RWPE1 (cell line): ENCODE data around the gene ADAMTS13.

Experiments used
- CTCF ChIA-PET: fragments of 350-600 bp; sonication (Branson Sonifier 250); formaldehyde crosslinking; extraction: SDS; loops from one replicate; lab custom pipeline; 2021; lab: Yijun Ruan, JAX
- POLR2A ChIA-PET: fragments of 400-600 bp; formaldehyde crosslinking; extraction: SDS; loops from one replicate; lab custom pipeline; 2020; ENCODE audit warnings: antibody characterized with exemption; ENCODE audit not compliant: low non-redundant PET; lab: Yijun Ruan, JAX
- DNase-seq: peaks from one replicate; pipeline ENCODE4 v3.0.0; 2012; ENCODE audit warnings: low spot score
- H3K27ac ChIP-seq: fragments of 450-650 bp; 2 replicates; pipeline ENCODE4 v1.5.1; 2017
- TF ChIP-seq, protein P1 (sequence below): fragments of 450-650 bp; conservative IDR thresholded peaks from 2 replicates; pipeline ENCODE4 v1.5.1; 2017; ENCODE audit warnings: low read depth, mild to moderate bottlenecking

Gene ADAMTS13

DNA sequence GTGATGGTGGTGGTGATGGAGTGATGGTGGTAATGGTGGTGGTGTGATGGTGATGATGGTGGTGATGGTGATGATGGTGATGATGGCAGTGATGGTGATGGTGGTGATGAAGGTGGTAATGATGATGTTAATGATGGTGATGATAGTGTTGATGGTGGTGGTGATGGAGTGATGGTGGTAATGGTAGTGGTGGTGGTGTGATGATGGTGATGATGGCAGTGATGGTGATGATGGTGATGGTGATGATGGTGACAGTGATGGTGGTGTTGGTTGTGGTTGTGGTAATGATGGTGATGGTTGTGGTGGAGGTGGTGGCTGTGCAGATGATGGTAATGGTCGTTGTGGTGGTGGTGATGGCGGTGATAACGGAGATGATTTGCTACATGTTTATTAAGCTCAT is 38.7 kb upstream of the ADAMTS13 start:
- no peak for DNase-seq
- ChIA-PET CTCF (interaction anchor here (0.8 kb wide), 1 partner anchor 96 kb away, joined by 3 read pairs; no protein-coding TSS in a partner anchor), POLR2A (no interaction called here)
- H3K27ac ChIP-seq: no peak overlapping the region
- TF ChIP-seq, protein P1, sequence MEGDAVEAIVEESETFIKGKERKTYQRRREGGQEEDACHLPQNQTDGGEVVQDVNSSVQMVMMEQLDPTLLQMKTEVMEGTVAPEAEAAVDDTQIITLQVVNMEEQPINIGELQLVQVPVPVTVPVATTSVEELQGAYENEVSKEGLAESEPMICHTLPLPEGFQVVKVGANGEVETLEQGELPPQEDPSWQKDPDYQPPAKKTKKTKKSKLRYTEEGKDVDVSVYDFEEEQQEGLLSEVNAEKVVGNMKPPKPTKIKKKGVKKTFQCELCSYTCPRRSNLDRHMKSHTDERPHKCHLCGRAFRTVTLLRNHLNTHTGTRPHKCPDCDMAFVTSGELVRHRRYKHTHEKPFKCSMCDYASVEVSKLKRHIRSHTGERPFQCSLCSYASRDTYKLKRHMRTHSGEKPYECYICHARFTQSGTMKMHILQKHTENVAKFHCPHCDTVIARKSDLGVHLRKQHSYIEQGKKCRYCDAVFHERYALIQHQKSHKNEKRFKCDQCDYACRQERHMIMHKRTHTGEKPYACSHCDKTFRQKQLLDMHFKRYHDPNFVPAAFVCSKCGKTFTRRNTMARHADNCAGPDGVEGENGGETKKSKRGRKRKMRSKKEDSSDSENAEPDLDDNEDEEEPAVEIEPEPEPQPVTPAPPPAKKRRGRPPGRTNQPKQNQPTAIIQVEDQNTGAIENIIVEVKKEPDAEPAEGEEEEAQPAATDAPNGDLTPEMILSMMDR: no peak

DNA sequence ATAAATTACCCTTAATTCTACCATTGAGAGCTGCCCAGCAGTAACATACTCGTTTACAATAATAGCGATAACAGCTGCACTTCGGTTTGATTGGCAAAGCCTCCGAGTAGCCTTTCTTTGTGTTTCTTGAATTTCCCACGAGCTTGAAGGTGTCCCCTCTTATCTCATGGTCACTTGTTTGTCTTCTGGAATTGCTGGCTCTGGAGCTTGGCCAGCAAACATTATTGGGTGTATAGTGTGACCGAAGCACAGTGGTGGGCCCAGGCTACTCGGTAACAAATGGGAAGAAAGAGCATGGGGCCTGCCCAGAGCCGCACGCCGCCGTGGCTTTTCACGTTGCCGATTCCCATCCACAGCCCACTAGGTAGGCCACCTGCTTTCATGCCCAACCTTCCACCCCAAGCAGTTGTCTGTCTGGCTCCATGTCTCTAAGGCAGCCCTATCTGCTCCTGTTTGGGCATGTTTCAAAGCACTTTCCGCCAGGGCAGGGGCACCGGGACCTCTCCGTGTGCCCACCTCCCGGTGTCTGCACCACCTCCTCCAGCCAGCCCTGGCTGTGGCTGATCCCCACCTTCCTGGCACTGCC is 37.3 kb upstream of the ADAMTS13 start:
- ChIA-PET CTCF (interaction anchor here (0.6 kb wide), 1 partner anchor 97 kb away, joined by 4 read pairs; no protein-coding TSS in a partner anchor), POLR2A (no interaction called here)
- H3K27ac ChIP-seq: no peak overlapping the region
- TF ChIP-seq, protein P1: no peak
- DNase-seq: no peak

DNA sequence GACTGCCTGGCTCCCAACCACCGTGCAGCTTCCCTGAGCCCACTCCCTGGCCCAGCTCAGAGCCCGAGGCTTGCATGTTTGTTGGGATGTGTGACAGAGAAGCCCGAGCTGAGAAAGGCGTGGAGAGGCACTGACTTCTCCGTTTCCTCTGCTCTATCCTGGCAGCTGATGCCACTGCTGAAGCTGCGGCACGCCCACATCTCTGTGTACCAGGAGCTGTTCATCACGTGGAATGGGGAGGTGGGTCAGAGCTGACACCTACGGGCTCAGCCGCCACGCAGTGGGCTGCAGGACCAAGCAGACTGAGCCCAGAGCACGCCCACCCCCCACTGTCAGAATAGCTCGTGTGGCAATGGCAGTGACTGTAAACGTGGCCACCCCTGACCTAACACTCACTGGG is 36.7 kb upstream of the ADAMTS13 start:
- POLR2A ChIA-PET: no interaction called here
- CTCF ChIA-PET: no interaction called here
- DNase-seq: no peak
- no peak overlapping the region for H3K27ac ChIP-seq
- TF ChIP-seq, protein P1: no peak

DNA sequence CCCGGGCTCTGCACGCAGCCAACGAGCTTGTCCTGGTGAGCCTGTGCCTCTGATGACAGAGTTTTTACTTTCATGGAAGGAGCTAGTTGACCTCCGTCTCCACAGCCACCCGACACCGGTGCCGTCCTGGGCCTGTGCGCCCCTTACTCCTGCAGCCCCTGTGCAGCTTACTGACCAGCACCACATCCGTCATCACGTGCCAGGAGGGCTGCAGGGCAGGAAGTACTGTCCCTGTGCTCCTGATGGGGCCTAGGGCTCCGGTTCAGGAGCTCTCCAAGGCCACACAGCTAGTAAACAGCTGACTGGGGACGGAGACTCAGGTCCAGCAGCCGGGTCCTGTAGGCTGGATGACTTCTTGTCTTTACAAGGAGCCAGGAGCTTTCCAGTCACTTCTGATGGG is 35.8 kb upstream of the ADAMTS13 start:
- TF ChIP-seq, protein P1: no peak
- POLR2A ChIA-PET: no interaction called here
- H3K27ac ChIP-seq: no peak overlapping the region
- DNase-seq: no peak
- CTCF ChIA-PET: interaction anchor here (0.5 to 1.5 kb wide), 3 partner anchors 9 to 44 kb away, joined by 3 to 5 read pairs (median 4); no protein-coding TSS in a partner anchor

DNA sequence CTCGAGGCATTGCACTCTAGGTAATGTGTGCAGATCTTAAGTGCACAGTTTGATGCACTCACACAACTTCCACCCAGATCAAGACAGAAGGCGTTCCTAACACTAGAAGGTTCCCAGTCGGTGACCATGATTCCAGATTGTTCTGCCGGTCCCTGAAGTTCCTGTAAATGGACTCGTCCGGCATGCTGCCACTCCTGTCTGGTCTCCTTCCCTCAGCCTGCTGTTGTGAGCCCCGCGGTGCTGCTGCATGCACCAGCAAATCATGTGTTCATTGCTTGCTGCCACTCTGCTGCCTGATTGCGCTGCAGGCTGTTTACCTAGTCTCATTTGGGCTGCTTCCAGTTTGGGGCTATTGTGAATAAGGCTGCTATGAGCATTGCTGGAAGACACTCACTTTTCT is 34.5 kb upstream of the ADAMTS13 start:
- ChIA-PET CTCF (interaction anchor here (0.6 to 1.5 kb wide), 2 partner anchors 17 to 274 kb away, joined by 4 to 5 read pairs; no protein-coding TSS in a partner anchor), POLR2A (no interaction called here)
- peak; percentile 61 for DNase-seq
- TF ChIP-seq, protein P1: no peak
- peak overlapping the region; percentile 1; the same call in 1 of the 2 replicates for H3K27ac ChIP-seq

DNA sequence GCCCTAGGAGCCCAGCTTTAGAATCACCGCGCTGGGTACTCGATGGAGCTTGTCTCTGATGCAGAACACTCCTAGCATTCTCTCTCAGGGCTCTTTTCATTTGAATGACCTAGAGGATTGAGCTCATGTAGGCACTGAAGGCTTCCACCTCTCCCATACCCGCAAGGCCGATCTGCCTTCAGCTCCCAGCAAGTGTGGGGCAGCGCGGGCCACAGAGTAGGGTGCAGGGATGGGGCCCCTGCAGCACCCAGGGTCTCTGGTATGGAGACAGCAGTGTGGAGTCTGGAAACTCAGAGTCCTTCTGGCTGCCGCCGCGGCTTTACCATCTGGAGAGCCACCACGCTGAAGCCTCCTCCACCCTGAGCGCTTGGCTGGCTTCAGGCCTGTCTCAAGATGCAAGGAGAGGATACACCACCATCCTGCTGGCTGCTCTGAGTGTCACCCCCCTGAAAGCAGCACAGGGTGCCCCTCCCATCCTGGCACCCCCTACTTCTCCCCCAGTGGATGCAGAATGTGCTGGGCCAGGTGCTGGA is 33.1 kb upstream of the ADAMTS13 start:
- no peak for DNase-seq
- no peak overlapping the region for H3K27ac ChIP-seq
- TF ChIP-seq, protein P1: no peak
- ChIA-PET CTCF (interaction anchor here (0.6 to 0.9 kb wide), 3 partner anchors 19 to 617 kb away, joined by 3 to 4 read pairs (median 3); partner anchors contain the start of gene CACFD1), POLR2A (interaction anchor here (0.5 to 0.6 kb wide), 2 partner anchors 9 to 41 kb away, joined by 3 read pairs; partner anchors contain the start of genes MED22 and RPL7A)
